Smooth muscle cell of the coronary artery (primary cell): ENCODE measurements around the gene STAT6. TPM values are rescaled to one million over a fixed set of nuclear protein-coding genes. Genes with fewer than 3 reads are reported as not detected.

Experiments used
- total RNA-seq: library from RNA; depleted of rRNA; stranded (reverse); fragments of >200 nt; gene quantifications from 2 replicates; pipeline ENCODE4 v1.2.3, GENCODE V29; 2014; ENCODE audit warnings: low replicate concordance

The STAT6 gene
- total RNA-seq: 52.4 and 101 TPM in 2 replicates

GRCh38 chr12:57111031-57111734 lies at the start of gene STAT6:
Gene STAT6, minus strand, starts transcription at chr12:57111362. Its CDS starts 3,084 bp downstream, at chr12:57108278.

GRCh38 chr12:57146961-57147944 lies 36.1 kb upstream of the STAT6 start, which contains the start of gene LRP1-AS:
Gene LRP1-AS, minus strand, starts transcription at chr12:57147619.

GRCh38 chr12:57127726-57128518 lies 16.8 kb upstream of the STAT6 start, which contains the start of gene LRP1:
Gene LRP1, plus strand, starts transcription at chr12:57128483. Its CDS starts 482 bp downstream, at chr12:57128965.

GRCh38 chr12:57088354-57089270 lies 22.6 kb downstream of the STAT6 start, which contains the start of gene NAB2:
Gene NAB2, plus strand, starts transcription at chr12:57089114. Its CDS starts 158 bp downstream, at chr12:57089272.

GRCh38 chr12:57078519-57079404 lies 32.4 kb downstream of the STAT6 start, which contains the start of gene NEMP1:
Gene NEMP1, minus strand, starts transcription at chr12:57078791. Its CDS starts 46 bp downstream, at chr12:57078745.

GRCh38 chr12:57049890-57050289 lies 61.3 kb downstream of the STAT6 start, which contains the start of gene MYO1A:
Gene MYO1A, minus strand, starts transcription at chr12:57050129. Its CDS starts 1,806 bp downstream, at chr12:57048323.

Other genes starting within 250 kb of the STAT6 start
- gene SDR9C7, start 177.0 kb downstream of the STAT6 start, total RNA-seq: not detected in 2 replicates
- gene RDH16, start 153.8 kb downstream of the STAT6 start, total RNA-seq: under 0.01 and 0.08 TPM in 2 replicates
- 2.6 and 3.7 TPM in 2 replicates for gene ZBTB39, start 104.8 kb downstream of the STAT6 start, total RNA-seq
- not detected in 2 replicates for gene TAC3, start 94.8 kb downstream of the STAT6 start, total RNA-seq
- 0.12 and 0.30 TPM in 2 replicates for gene MYO1A, start 61.2 kb downstream of the STAT6 start, total RNA-seq
- 3.5 and 4.4 TPM in 2 replicates for gene NEMP1, start 32.6 kb downstream of the STAT6 start, total RNA-seq
- gene NAB2, start 22.2 kb downstream of the STAT6 start, total RNA-seq: 31.4 and 48.7 TPM in 2 replicates
- gene LRP1, start 17.1 kb upstream of the STAT6 start, total RNA-seq: 245 and 1,121 TPM in 2 replicates
- gene LRP1-AS, start 36.3 kb upstream of the STAT6 start, total RNA-seq: not detected in 2 replicates
- 0.59 and 3.8 TPM in 2 replicates for gene NXPH4, start 105.4 kb upstream of the STAT6 start, total RNA-seq
- 206 and 354 TPM in 2 replicates for gene SHMT2, start 118.3 kb upstream of the STAT6 start, total RNA-seq
- gene STAC3, start 139.8 kb upstream of the STAT6 start, total RNA-seq: 0.08 and 0.23 TPM in 2 replicates